ENCODE measurements around the gene TMEM204.

- TF ChIP-seq POLR2AphosphoS5 (IDR thresholded peaks at IDR 0.05) (no peak), POLR2A (IDR thresholded peaks at IDR 0.05) (no peak), CTCF (IDR thresholded peaks at IDR 0.05) (no peak)
Measured at GRCh38 chr16:1486551-1487390, 46.7 kb upstream of the TMEM204 start.

Data from suprapubic skin (tissue), 4 donors.